Measurements from ENCODE around the gene DNLZ.

- no peak for TF ChIP-seq ZFP36 (IDR thresholded peaks at IDR 0.05; ENCODE audit: low read depth, low read length, partially characterized antibody)
- no peak for TF ChIP-seq MAFK (IDR thresholded peaks at IDR 0.05; ENCODE audit: low read length)
- TF ChIP-seq YY1 (IDR thresholded peaks at IDR 0.05; ENCODE audit: borderline replicate concordance in 1 of 3, control insufficient read depth in 1 of 3, extremely low read depth in 1 of 3, insufficient read depth in 3 of 3, insufficient read length in 1 of 3, insufficient replicate concordance in 2 of 3, low read depth in 1 of 3, low read length in 2 of 3): no peak
- TF ChIP-seq EZH2 (IDR thresholded peaks at IDR 0.05; ENCODE audit: borderline replicate concordance, low read depth, low read length): no peak
- TF ChIP-seq POLR2A (conservative IDR thresholded peaks at IDR 0.05): no peak
- TF ChIP-seq SMAD1 (IDR thresholded peaks at IDR 0.05; ENCODE audit: low read depth, low read length, partially characterized antibody): no peak
- no peak for TF ChIP-seq CBFB (CRISPR knock-in tag; IDR thresholded peaks at IDR 0.05)
- TF ChIP-seq HMGXB4 (CRISPR knock-in tag; IDR thresholded peaks at IDR 0.05): no peak
- TF ChIP-seq FOXA1 (IDR thresholded peaks at IDR 0.05; ENCODE audit: borderline replicate concordance): no peak
- no peak for TF ChIP-seq NR2F6 (CRISPR knock-in tag; IDR thresholded peaks at IDR 0.05)
- TF ChIP-seq E2F8 (IDR thresholded peaks at IDR 0.05; ENCODE audit: low read depth, partially characterized antibody): no peak
- TF ChIP-seq REST (IDR thresholded peaks at IDR 0.05; ENCODE audit: borderline replicate concordance): no peak
- TF ChIP-seq REST (CRISPR knock-in tag; IDR thresholded peaks at IDR 0.05; ENCODE audit: low read depth): no peak
- no peak for TF ChIP-seq CTCF (IDR thresholded peaks at IDR 0.05 in 2 of 3, conservative IDR thresholded peaks at IDR 0.05 in 1 of 3; ENCODE audit: insufficient read depth in 2 of 3, low read depth in 1 of 3, low read length in 3 of 3)
These were observed 25.9 kb upstream of the DNLZ start for GRCh38 chr9:136389396-136389795.

Measured in K562 (cell line).